Panc1 (cell line): ENCODE data around the gene RAPGEF1. TPM values are rescaled to one million over a fixed set of nuclear protein-coding genes. Genes with fewer than 3 reads are reported as not detected.

ENCODE experiments used
- ATAC-seq: fragments of 200-7000 bp; cut with Tn5 transposase; 2 replicates; pipeline ENCODE4 v1.9.1; 2020; ENCODE audit warnings: mild to moderate bottlenecking, moderate library complexity
- BruUV-seq: library from RNA; stranded (reverse); fragments of 400-500 nt; replicated peaks from 2 replicates; lab custom pipeline; 2021; lab: Mats Ljungman, UMichigan
- CTCF ChIA-PET: fragments of 300-600 bp; sonication (Branson Sonifier 250); formaldehyde crosslinking; loops from one replicate; lab custom pipeline; 2022; ENCODE audit warnings: antibody characterized with exemption; lab: Charles Lee
- POLR2A ChIA-PET: fragments of 300-600 bp; sonication (Branson Sonifier 250); formaldehyde crosslinking; loops from one replicate; lab custom pipeline; 2022; ENCODE audit warnings: antibody characterized with exemption; lab: Charles Lee
- DNase-seq: peaks from one replicate; pipeline ENCODE4 v3.0.0-alpha.2; 2010; ENCODE audit warnings: low read depth, low spot score
- H3K27ac ChIP-seq: 2 replicates; pipeline ENCODE4 v1.5.1; 2011; ENCODE audit warnings: mild to moderate bottlenecking, low read length, inconsistent platforms
- H3K27me3 ChIP-seq: fragments of 200-500 bp; sonication (Bioruptor generic); 2 replicates; pipeline ENCODE4 v1.6.0; 2014; ENCODE audit warnings: low read length, inconsistent platforms; ENCODE audit not compliant: control insufficient read depth, insufficient read depth
- H3K36me3 ChIP-seq: fragments of 200-500 bp; sonication (Bioruptor generic); 2 replicates; pipeline ENCODE4 v1.5.1; 2014; ENCODE audit warnings: inconsistent platforms, mild to moderate bottlenecking, low read length, moderate library complexity; ENCODE audit not compliant: control insufficient read depth, insufficient read depth
- H3K4me1 ChIP-seq: 2 replicates; pipeline ENCODE4 v1.5.1; 2011; ENCODE audit warnings: inconsistent platforms, mild to moderate bottlenecking, low read length, moderate library complexity; ENCODE audit not compliant: control insufficient read depth, insufficient read depth
- H3K4me3 ChIP-seq, 2 experiments: 2 replicates each; pipeline ENCODE4 v1.5.1; 2011 to 2012; ENCODE audit warnings: low read depth in 2 of 2, low read length in 2 of 2, mild to moderate bottlenecking in 2 of 2, inconsistent platforms in 1 of 2, moderate library complexity in 1 of 2
- H3K9me3 ChIP-seq: fragments of 200-500 bp; sonication (Bioruptor generic); 2 replicates; pipeline ENCODE4 v1.5.1; 2014; ENCODE audit warnings: low read depth, mild to moderate bottlenecking, inconsistent platforms, low read length, moderate library complexity; ENCODE audit not compliant: control insufficient read depth, insufficient read depth
- CTCF ChIP-seq: fragments of 450-650 bp; IDR thresholded peaks from 2 replicates; pipeline ENCODE4 v1.5.1; 2017; ENCODE audit warnings: mild to moderate bottlenecking
- POLR2AphosphoS5 ChIP-seq: IDR thresholded peaks from 2 replicates; pipeline ENCODE4 v1.6.1; 2012; ENCODE audit warnings: mild to moderate bottlenecking, low read depth, low read length, moderate library complexity
- SIN3A ChIP-seq: IDR thresholded peaks from 2 replicates; pipeline ENCODE4 v1.6.1; 2012; ENCODE audit warnings: low read depth, mild to moderate bottlenecking, low read length, moderate library complexity, borderline replicate concordance; ENCODE audit not compliant: insufficient read depth
- TCF7L2 ChIP-seq: IDR thresholded peaks from 2 replicates; pipeline ENCODE4 v1.6.1; 2011; ENCODE audit warnings: mild to moderate bottlenecking, low read depth, low read length, inconsistent platforms
- in situ Hi-C: cut with HindIII; loops from 2 replicates; pipeline ENCODE4 v1.10.0; 2016; ENCODE audit warnings: low sequenced_read_pairs, low pct_unique_long_range_greater_than_20kb
- intact Hi-C: fragments of 100-400 bp; cut with micrococcal nuclease; formaldehyde crosslinking; loops from one replicate; pipeline ENCODE4 v1.10.0; 2022; ENCODE audit not compliant: unreplicated experiment
- total RNA-seq: library from RNA; stranded (reverse); gene quantifications from one replicate; pipeline ENCODE4 v1.2.1, GENCODE V29; 2021; ENCODE audit not compliant: unreplicated experiment
- TF ChIP-seq, protein P1 (sequence below), 2 experiments: IDR thresholded peaks; 2 replicates each; pipeline ENCODE4 v1.6.1; 2011 to 2012; ENCODE audit warnings: low read depth in 2 of 2, control low read depth in 1 of 2, low read length in 1 of 2, mild to moderate bottlenecking in 1 of 2, moderate library complexity in 1 of 2; ENCODE audit not compliant: insufficient read depth in 1 of 2

Gene RAPGEF1
- total RNA-seq, 1 experiment from 2014 or later, result 86.8 TPM

DNA sequence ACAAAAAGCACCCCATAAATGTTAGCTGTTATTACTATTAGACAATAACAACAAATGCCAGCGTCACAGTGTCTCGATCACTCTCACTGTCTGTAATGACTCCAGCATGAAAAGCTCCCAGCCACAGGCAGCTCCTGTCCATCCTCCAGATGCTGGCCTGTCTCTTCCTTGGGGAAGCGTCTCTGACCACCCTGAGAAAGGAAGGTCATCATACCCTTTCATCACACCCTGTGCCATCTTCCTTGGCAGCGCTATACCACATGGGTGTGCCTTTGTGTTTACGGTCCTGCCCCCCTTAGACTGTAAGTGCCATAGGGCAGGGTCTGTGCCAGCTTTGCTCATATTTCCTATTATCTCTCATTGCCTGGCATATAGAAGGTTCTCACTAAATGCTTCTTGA lies 104.0 kb downstream of the RAPGEF1 start:
- intact Hi-C loops (no loop called here), in situ Hi-C loops (no loop called here)
- Histone ChIP-seq H3K9me3 (no peaks in the 10 kb centered on the region), H3K4me1 (peaks cover 6% of the 10 kb centered on the region; the same call in 1 of the 2 replicates), H3K36me3 (no peaks in the 10 kb centered on the region), H3K27ac (no peak overlapping the region), H3K4me3 (no peak overlapping the region), H3K27me3 (no peaks in the 10 kb centered on the region)
- ATAC-seq, result peak; percentile 45
- POLR2A ChIA-PET, result no interaction called here
- TF ChIP-seq CTCF (no peak), TCF7L2 (no peak), POLR2AphosphoS5 (no peak), SIN3A (no peak)
- TF ChIP-seq, protein P1, sequence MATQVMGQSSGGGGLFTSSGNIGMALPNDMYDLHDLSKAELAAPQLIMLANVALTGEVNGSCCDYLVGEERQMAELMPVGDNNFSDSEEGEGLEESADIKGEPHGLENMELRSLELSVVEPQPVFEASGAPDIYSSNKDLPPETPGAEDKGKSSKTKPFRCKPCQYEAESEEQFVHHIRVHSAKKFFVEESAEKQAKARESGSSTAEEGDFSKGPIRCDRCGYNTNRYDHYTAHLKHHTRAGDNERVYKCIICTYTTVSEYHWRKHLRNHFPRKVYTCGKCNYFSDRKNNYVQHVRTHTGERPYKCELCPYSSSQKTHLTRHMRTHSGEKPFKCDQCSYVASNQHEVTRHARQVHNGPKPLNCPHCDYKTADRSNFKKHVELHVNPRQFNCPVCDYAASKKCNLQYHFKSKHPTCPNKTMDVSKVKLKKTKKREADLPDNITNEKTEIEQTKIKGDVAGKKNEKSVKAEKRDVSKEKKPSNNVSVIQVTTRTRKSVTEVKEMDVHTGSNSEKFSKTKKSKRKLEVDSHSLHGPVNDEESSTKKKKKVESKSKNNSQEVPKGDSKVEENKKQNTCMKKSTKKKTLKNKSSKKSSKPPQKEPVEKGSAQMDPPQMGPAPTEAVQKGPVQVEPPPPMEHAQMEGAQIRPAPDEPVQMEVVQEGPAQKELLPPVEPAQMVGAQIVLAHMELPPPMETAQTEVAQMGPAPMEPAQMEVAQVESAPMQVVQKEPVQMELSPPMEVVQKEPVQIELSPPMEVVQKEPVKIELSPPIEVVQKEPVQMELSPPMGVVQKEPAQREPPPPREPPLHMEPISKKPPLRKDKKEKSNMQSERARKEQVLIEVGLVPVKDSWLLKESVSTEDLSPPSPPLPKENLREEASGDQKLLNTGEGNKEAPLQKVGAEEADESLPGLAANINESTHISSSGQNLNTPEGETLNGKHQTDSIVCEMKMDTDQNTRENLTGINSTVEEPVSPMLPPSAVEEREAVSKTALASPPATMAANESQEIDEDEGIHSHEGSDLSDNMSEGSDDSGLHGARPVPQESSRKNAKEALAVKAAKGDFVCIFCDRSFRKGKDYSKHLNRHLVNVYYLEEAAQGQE (IDR thresholded peaks at IDR 0.05; ENCODE audit: insufficient read depth in 1 of 2, low read depth in 2 of 2, low read length in 1 of 2), result no peak
- CTCF ChIA-PET, result interaction anchor here (0.6 kb wide), 1 partner anchor 43 kb away, joined by 4 read pairs; no protein-coding TSS in a partner anchor
- no TSS peak for BruUV-seq
- DNase-seq, result no peak

DNA sequence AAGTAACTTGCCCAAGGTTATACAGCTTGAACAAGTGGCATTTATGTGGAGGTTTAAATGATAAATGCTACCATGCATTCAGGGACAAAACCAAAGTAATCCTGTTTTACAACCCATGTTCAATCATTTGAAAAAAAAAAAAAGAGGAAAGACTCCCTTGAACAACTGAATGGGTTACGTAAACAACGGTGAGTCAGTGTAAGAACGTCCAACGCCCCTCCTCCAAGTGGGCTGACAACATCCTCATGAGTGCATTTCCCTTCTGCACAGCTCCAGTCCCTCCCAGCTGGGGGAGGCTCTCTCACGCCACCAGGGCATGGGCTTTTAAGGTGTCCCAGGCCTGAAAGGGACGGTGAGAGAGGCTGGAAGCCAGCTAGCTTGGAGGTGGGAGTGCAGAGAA lies 104.6 kb downstream of the RAPGEF1 start:
- ATAC-seq (peak; percentile 93), DNase-seq (peak; percentile 74)
- ChIA-PET CTCF (interaction anchor here (0.6 kb wide), 1 partner anchor 29 kb away, joined by 3 read pairs; no protein-coding TSS in a partner anchor), POLR2A (no interaction called here)
- Histone ChIP-seq H3K27ac (peak overlapping the region; percentile 44; the same call in 1 of the 2 replicates), H3K4me1 (peaks cover 6% of the 10 kb centered on the region; the same call in 1 of the 2 replicates), H3K4me3 (no peak overlapping the region), H3K9me3 (no peaks in the 10 kb centered on the region), H3K27me3 (no peaks in the 10 kb centered on the region), H3K36me3 (no peaks in the 10 kb centered on the region)
- no peak for TF ChIP-seq TCF7L2
- TF ChIP-seq, protein P1 (IDR thresholded peaks at IDR 0.05; ENCODE audit: insufficient read depth in 1 of 2, low read depth in 2 of 2, low read length in 1 of 2), result no peak
- TF ChIP-seq SIN3A, result no peak
- TF ChIP-seq POLR2AphosphoS5, result no peak
- no peak for TF ChIP-seq CTCF
- in situ Hi-C loops (no loop called here), intact Hi-C loops (no loop called here)
- BruUV-seq, result no TSS peak
